Ishikawa (cell line): ENCODE measurements around the gene RASSF5.

Experiments
- CEBPB ChIP-seq: IDR thresholded peaks from 2 replicates; pipeline ENCODE4 v1.6.1; 2012
- EP300 ChIP-seq: IDR thresholded peaks from 2 replicates; pipeline ENCODE4 v1.6.1; 2012; ENCODE audit warnings: borderline replicate concordance
- REST ChIP-seq: IDR thresholded peaks from 2 replicates; pipeline ENCODE4 v1.6.1; 2012; ENCODE audit warnings: low read depth, mild to moderate bottlenecking

- no peak for TF ChIP-seq REST
- no peak for TF ChIP-seq EP300
- no peak for TF ChIP-seq CEBPB
These were observed 13.8 kb downstream of the RASSF5 start for GRCh38 chr1:206521127-206521526.
